K562 (cell line): Measurements from ENCODE around the gene ACVR2B. TPM values are rescaled to one million over a fixed set of nuclear protein-coding genes. Genes with fewer than 3 reads are reported as not detected.

Source experiments
- ATAC-seq: fragments of 200-7000 bp; cut with Tn5 transposase; 3 replicates; pipeline ENCODE4 v1.9.1; 2020; ENCODE audit warnings: moderate library complexity
- BruUV-seq: library from RNA; stranded (reverse); fragments of 400-500 nt; replicated peaks from 2 replicates; lab custom pipeline; 2021; lab: Mats Ljungman, UMichigan
- CTCF ChIA-PET: fragments of 300-600 bp; formaldehyde crosslinking; extraction: SDS; loops from one replicate; lab custom pipeline; 2021; ENCODE audit warnings: low intra/inter-chr PET ratio; lab: Yijun Ruan, JAX
- POLR2A ChIA-PET: fragments of 300-600, 350-650 bp; sonication (Branson Sonifier 250); formaldehyde crosslinking; extraction: SDS; loops from one replicate; lab custom pipeline; 2021; ENCODE audit warnings: antibody characterized with exemption, inconsistent platforms; lab: Yijun Ruan, JAX
- DNase-seq, 4 experiments: peaks; one replicate each; pipeline versions ENCODE4 v3.0.0 to v3.0.0-alpha.2; 2011 to 2018; ENCODE audit warnings: low spot score in 3 of 4, mixed read lengths in 3 of 4; ENCODE audit errors: extremely low read depth in 1 of 4
- FAIRE-seq: peaks from 2 replicates; lab custom pipeline; 2011; peaks lifted over from hg19 to GRCh38; lab: Jason Lieb, UNC
- H2AFZ ChIP-seq: 2 replicates; pipeline ENCODE4 v1.6.0; 2011; ENCODE audit warnings: low read depth, low read length, control low read depth, inconsistent platforms
- H3K27ac ChIP-seq: fragments of 200-600 bp; 3 replicates; pipeline ENCODE4 v1.8.0; 2011; ENCODE audit warnings: low read depth, mild to moderate bottlenecking, control low read depth, inconsistent platforms, low read length, moderate library complexity, mixed read lengths; ENCODE audit errors: extremely low read depth
- H3K27me3 ChIP-seq, 2 experiments: fragments of 300-600 bp in 1 of 2; 2 replicates in 1 of 2; 3 replicates in 1 of 2; pipeline versions ENCODE4 v1.6.0 to v1.8.0; 2011; ENCODE audit warnings: inconsistent platforms in 2 of 2, low read length in 2 of 2, mild to moderate bottlenecking in 1 of 2, mixed read lengths in 1 of 2, moderate library complexity in 1 of 2; ENCODE audit not compliant: control insufficient read depth in 2 of 2, insufficient read depth in 2 of 2
- H3K36me3 ChIP-seq: fragments of 300-600 bp; 3 replicates; pipeline ENCODE4 v1.8.0; 2011; ENCODE audit warnings: mild to moderate bottlenecking, low read length, inconsistent platforms; ENCODE audit not compliant: control insufficient read depth, insufficient read depth
- H3K4me1 ChIP-seq, 2 experiments: fragments of 200-600 bp in 1 of 2; replicated peaks in 1 of 2; 2 replicates in 1 of 2; 3 replicates in 1 of 2; pipeline versions ENCODE4 v1.5.1 to v1.8.0; 2011; ENCODE audit warnings: inconsistent platforms in 2 of 2, low read length in 2 of 2, mild to moderate bottlenecking in 1 of 2, mixed read lengths in 1 of 2, moderate library complexity in 1 of 2; ENCODE audit not compliant: control insufficient read depth in 2 of 2, insufficient read depth in 2 of 2
- H3K4me2 ChIP-seq: 2 replicates; pipeline ENCODE4 v1.6.1; 2011; ENCODE audit warnings: low read length, control low read depth, inconsistent platforms, mixed read lengths; ENCODE audit not compliant: insufficient read depth
- H3K4me3 ChIP-seq: fragments of 200-600 bp; sonication (generic), shearing (Covaris generic); 2 replicates; pipeline ENCODE4 v1.5.1; 2016; ENCODE audit warnings: control low read depth, inconsistent platforms
- H3K79me2 ChIP-seq: fragments of 200-600 bp; 3 replicates; pipeline ENCODE4 v1.8.0; 2011; ENCODE audit warnings: low read length, inconsistent platforms; ENCODE audit not compliant: control insufficient read depth, insufficient read depth
- H3K9ac ChIP-seq, 2 experiments: 2 replicates each; pipeline versions ENCODE4 v1.6.0 to v1.6.1; 2011; ENCODE audit warnings: low read depth in 2 of 2, low read length in 2 of 2, control low read depth in 1 of 2, inconsistent platforms in 1 of 2, mild to moderate bottlenecking in 1 of 2, mixed read lengths in 1 of 2; ENCODE audit not compliant: insufficient read depth in 1 of 2
- H3K9me1 ChIP-seq: one replicate; pipeline ENCODE4 v1.6.0; 2011; ENCODE audit warnings: inconsistent platforms, mild to moderate bottlenecking, low read length, moderate library complexity; ENCODE audit not compliant: control insufficient read depth, insufficient read depth
- H3K9me3 ChIP-seq: replicated peaks from 2 replicates; pipeline ENCODE4 v1.5.1; 2011; ENCODE audit warnings: low read depth, low read length, inconsistent platforms; ENCODE audit not compliant: control insufficient read depth, insufficient read depth
- H4K20me1 ChIP-seq: replicated peaks from 2 replicates; pipeline ENCODE4 v1.6.1; 2011; ENCODE audit warnings: low read length, inconsistent platforms, mixed read lengths; ENCODE audit not compliant: control insufficient read depth, insufficient read depth
- BCOR ChIP-seq: fragments of 450-650 bp; IDR thresholded peaks from 2 replicates; pipeline ENCODE4 v1.6.1; 2016
- DNMT1 ChIP-seq: fragments of 450-650 bp; IDR thresholded peaks from 2 replicates; pipeline ENCODE4 v1.6.1; 2016; ENCODE audit warnings: antibody characterized with exemption, mild to moderate bottlenecking
- ETV5 ChIP-seq: sonication (generic); formaldehyde crosslinking; IDR thresholded peaks from 2 replicates; pipeline ENCODE4 v1.4.0; 2020; ENCODE audit warnings: low read depth, mild to moderate bottlenecking, missing genetic modification reagents
- FOXK1 ChIP-seq: sonication (generic); formaldehyde crosslinking; IDR thresholded peaks from 2 replicates; pipeline ENCODE4 v1.8.0; 2022; ENCODE audit warnings: missing genetic modification reagents, mild to moderate bottlenecking, borderline replicate concordance
- HNRNPL ChIP-seq: fragments of 200-400 bp; formaldehyde crosslinking; IDR thresholded peaks from 2 replicates; pipeline ENCODE4 v1.6.1; 2017; ENCODE audit warnings: low read depth, mild to moderate bottlenecking, low read length
- KLF16 ChIP-seq: IDR thresholded peaks from 2 replicates; pipeline ENCODE4 v1.6.1; 2016; ENCODE audit warnings: antibody characterized with exemption
- PHF21A ChIP-seq: fragments of 450-650 bp; IDR thresholded peaks from 2 replicates; pipeline ENCODE4 v1.6.1; 2017; ENCODE audit warnings: low read depth, borderline replicate concordance
- POLR3A ChIP-seq: IDR thresholded peaks from 2 replicates; pipeline ENCODE4 v1.6.1; 2011; ENCODE audit warnings: borderline replicate concordance, mild to moderate bottlenecking, moderate library complexity; ENCODE audit not compliant: insufficient read length, insufficient read depth; ENCODE audit errors: extremely low read depth
- SMARCB1 ChIP-seq: IDR thresholded peaks from 2 replicates; pipeline ENCODE4 v1.6.1; 2011; ENCODE audit warnings: improper control_type of control experiment, low read depth; ENCODE audit not compliant: insufficient read length
- TEAD1 ChIP-seq, 2 experiments: fragments of 450-650 bp in 1 of 2; sonication (generic) in 1 of 2; formaldehyde crosslinking; IDR thresholded peaks; 2 replicates each; pipeline versions ENCODE4 v1.4.0 to v1.8.0; 2020 to 2022; ENCODE audit warnings: mild to moderate bottlenecking in 2 of 2, missing genetic modification reagents in 1 of 2
- ZBTB1 ChIP-seq: sonication (generic); formaldehyde crosslinking; IDR thresholded peaks from 2 replicates; pipeline ENCODE4 v1.8.1; 2023; ENCODE audit warnings: missing genetic modification reagents, low read depth, mild to moderate bottlenecking, borderline replicate concordance
- ZBTB33 ChIP-seq: sonication (generic); formaldehyde crosslinking; IDR thresholded peaks from 2 replicates; pipeline ENCODE4 v1.8.1; 2023; ENCODE audit warnings: mild to moderate bottlenecking, missing genetic modification reagents
- ZNF76 ChIP-seq: fragments of 250-450 bp; sonication (Bioruptor Pico); IDR thresholded peaks from 2 replicates; pipeline ENCODE4 v1.4.0; 2020; ENCODE audit warnings: mild to moderate bottlenecking, moderate library complexity, borderline replicate concordance
- WGBS: fragments of 100-300 bp; shearing (Covaris generic); methylation state at CpG from one replicate; pipeline ENCODE4 v1.1.6; 2016; ENCODE audit warnings: low coverage, mixed read lengths; ENCODE audit not compliant: insufficient coverage; ENCODE audit errors: missing lambda C conversion rate; 5-methylcytosine and 5-hydroxymethylcytosine counted together
- in situ Hi-C: fragments of 300-500 bp; cut with MboI; formaldehyde crosslinking; loops from 4 replicates; pipeline ENCODE4 v1.15.0; 2018; ENCODE audit warnings: inconsistent platforms, mixed read lengths
- intact Hi-C: fragments of 100-400 bp; cut with micrococcal nuclease; formaldehyde crosslinking; loops from 2 replicates; pipeline ENCODE4 v1.14.2; 2022
- polyA plus RNA-seq, 8 experiments: library from polyadenylated mRNA; depleted of rRNA in 4 of 8; stranded (reverse) in 5 of 8; unstranded in 3 of 8; fragments of >200 nt; fragmentation: Nextera tagmentation in 2 of 8; fragmentation: Illumina TruSeq in 1 of 8; extraction: Ambion mirVana in 2 of 8; extraction: Trizol in 1 of 8; gene quantifications; 2 replicates each; pipeline versions ENCODE4 v1.2.1 to v1.2.3, GENCODE V29; 2011 to 2014; ENCODE audit warnings: inconsistent platforms in 1 of 8, missing spikeins in 1 of 8
- total RNA-seq, 7 experiments: library from RNA; depleted of rRNA in 6 of 7; stranded (reverse); fragments of >200 nt in 6 of 7; fragmentation: Illumina TruSeq in 2 of 7; extraction: Trizol in 2 of 7; gene quantifications; 2 replicates each; pipeline versions ENCODE4 v1.2.1 to v1.2.3, GENCODE V29; 2011 to 2021; ENCODE audit warnings: low replicate concordance in 1 of 7
- TF ChIP-seq, protein P1 (sequence below): fragments of 250-450 bp; sonication (Bioruptor Pico); IDR thresholded peaks from 2 replicates; pipeline ENCODE4 v1.8.0; 2022; ENCODE audit warnings: moderate library complexity, mild to moderate bottlenecking, inconsistent platforms
- TF ChIP-seq, protein P2 (sequence below): fragments of 200-800 bp; sonication (Bioruptor generic); IDR thresholded peaks from 2 replicates; pipeline ENCODE4 v1.6.1; 2017; ENCODE audit warnings: missing genetic modification characterization, missing compliant biosample characterization

ACVR2B gene
- total and polyA plus RNA-seq, 9 of the 15 experiments (the other 6 are each of a cell fraction or from before 2014, with no cell fraction given), result 1.8 to 23.7 (median 7.1) TPM

GRCh38 chr3:38521391-38521987 is 67.8 kb downstream of the ACVR2B start (continued):
- no peak for TF ChIP-seq ETV5
- no peak for TF ChIP-seq ZBTB1 (CRISPR knock-in tag)
- TF ChIP-seq BCOR, result no peak
- TF ChIP-seq KLF16, result no peak
- no peak for TF ChIP-seq PHF21A
- TF ChIP-seq ZNF76 (CRISPR knock-in tag), result no peak
- no peak for TF ChIP-seq SMARCB1

DNA sequence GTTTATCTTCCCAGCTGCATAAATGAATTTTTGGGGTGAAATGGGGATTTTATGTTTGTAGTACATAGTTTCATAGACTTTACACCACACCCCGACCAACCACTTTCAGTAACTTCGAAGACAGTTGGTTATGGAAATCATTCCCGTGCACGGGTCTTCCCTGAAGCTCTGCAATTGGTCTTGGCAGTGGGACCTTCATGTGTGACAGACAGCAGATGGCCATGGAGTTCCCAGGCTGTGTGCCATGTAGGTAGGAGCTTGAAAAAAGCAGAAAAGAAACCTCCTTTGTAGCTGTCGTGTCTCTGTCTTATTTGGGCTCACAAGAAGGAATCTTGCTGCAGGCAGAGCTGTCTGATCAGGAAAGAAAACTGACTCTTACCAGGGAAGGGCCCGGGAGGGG is 68.3 kb downstream of the ACVR2B start:
- no TSS peak for BruUV-seq
- Histone ChIP-seq H3K27ac (no peak overlapping the region), H3K9me3 (no peaks in the 10 kb centered on the region), H3K27me3 (no peaks in the 10 kb centered on the region), H3K9ac (no peak overlapping the region), H3K79me2 (no peaks in the 10 kb centered on the region), H3K4me2 (no peak overlapping the region), H2AFZ (no peak overlapping the region), H3K4me1 (no peaks in the 10 kb centered on the region), H4K20me1 (no peaks in the 10 kb centered on the region), H3K36me3 (peaks cover 17% of the 10 kb centered on the region; the same call in 2 of the 3 replicates), H3K9me1 (no peaks in the 10 kb centered on the region), H3K4me3 (no peak overlapping the region)
- no peak for ATAC-seq
- ChIA-PET CTCF (interaction anchor here (0.5 to 4.3 kb wide), 6 partner anchors 17 to 508 kb away, joined by 3 to 26 read pairs (median 12); no protein-coding TSS in a partner anchor), POLR2A (interaction anchor here (0.6 to 1.4 kb wide), 3 partner anchors 11 to 1707 kb away, joined by 3 read pairs; no protein-coding TSS in a partner anchor)
- WGBS, result 65% methylated on average over 6 of the region's 6 CpGs
- in situ Hi-C loops (loop anchor here (10.0 kb wide), 1 partner anchor 133 kb away; no protein-coding TSS in a partner anchor), intact Hi-C loops (loop anchor here (5.0 to 10.0 kb wide), 2 partner anchors 320 to 483 kb away; no protein-coding TSS in a partner anchor)
- DNase-seq, result no peak
- FAIRE-seq, result no peak
- no peak for TF ChIP-seq FOXK1
- TF ChIP-seq, protein P1, sequence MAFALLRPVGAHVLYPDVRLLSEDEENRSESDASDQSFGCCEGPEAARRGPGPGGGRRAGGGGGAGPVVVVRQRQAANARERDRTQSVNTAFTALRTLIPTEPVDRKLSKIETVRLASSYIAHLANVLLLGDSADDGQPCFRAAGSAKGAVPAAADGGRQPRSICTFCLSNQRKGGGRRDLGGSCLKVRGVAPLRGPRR (CRISPR knock-in tag), result no peak
- TF ChIP-seq POLR3A, result no peak
- TF ChIP-seq DNMT1, result no peak
- no peak for TF ChIP-seq ZBTB33 (CRISPR knock-in tag)
- TF ChIP-seq, protein P2, sequence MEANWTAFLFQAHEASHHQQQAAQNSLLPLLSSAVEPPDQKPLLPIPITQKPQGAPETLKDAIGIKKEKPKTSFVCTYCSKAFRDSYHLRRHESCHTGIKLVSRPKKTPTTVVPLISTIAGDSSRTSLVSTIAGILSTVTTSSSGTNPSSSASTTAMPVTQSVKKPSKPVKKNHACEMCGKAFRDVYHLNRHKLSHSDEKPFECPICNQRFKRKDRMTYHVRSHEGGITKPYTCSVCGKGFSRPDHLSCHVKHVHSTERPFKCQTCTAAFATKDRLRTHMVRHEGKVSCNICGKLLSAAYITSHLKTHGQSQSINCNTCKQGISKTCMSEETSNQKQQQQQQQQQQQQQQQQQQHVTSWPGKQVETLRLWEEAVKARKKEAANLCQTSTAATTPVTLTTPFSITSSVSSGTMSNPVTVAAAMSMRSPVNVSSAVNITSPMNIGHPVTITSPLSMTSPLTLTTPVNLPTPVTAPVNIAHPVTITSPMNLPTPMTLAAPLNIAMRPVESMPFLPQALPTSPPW (CRISPR knock-in tag), result no peak
- TF ChIP-seq HNRNPL, result no peak
- no peak for TF ChIP-seq ZNF76 (CRISPR knock-in tag)
- no peak for TF ChIP-seq TEAD1 (CRISPR knock-in tag; IDR thresholded peaks at IDR 0.05)
